Measurements from ENCODE around the gene ALS2CL. TPM values are rescaled to one million over a fixed set of nuclear protein-coding genes. Genes with fewer than 3 reads are reported as not detected.

Gene ALS2CL
- polyA plus RNA-seq, 2 of the 4 experiments (the other 2 are of a cell fraction) = 2.3 to 4.0 TPM

- DNase-seq (ENCODE audit: low read depth in 1 of 2, low spot score in 1 of 2) (peak; percentile 31 to 40), ATAC-seq (peak; percentile 33 to 48; a peak in 3 of 6 replicates), FAIRE-seq (no peak)
- Histone ChIP-seq H3K4me2 (no peak overlapping the region), H3K4me3 (no peak overlapping the region), H3K4me1 (peaks cover 27% of the 10 kb centered on the region), H3K27ac (no peak overlapping the region), H3K9me3 (no peaks in the 10 kb centered on the region)
- 78% methylated on average over 5 of the region's 11 CpGs for WGBS (ENCODE audit: missing lambda C conversion rate)
- no peak for TF ChIP-seq ATOH8 (CRISPR knock-in tag; IDR thresholded peaks at IDR 0.05; ENCODE audit: low read depth)
- TF ChIP-seq CTCF (IDR thresholded peaks at IDR 0.05) = peak; percentile 18; the same call in 1 of the 3 replicates
- POLR2A ChIA-PET = no interaction called here
- CTCF ChIA-PET = no interaction called here
Measured at GRCh38 chr3:46695177-46695961, 1.9 kb upstream of the ALS2CL start.

- H3K4me2 ChIP-seq = no peak overlapping the region
- WGBS (ENCODE audit: missing lambda C conversion rate) = 95% methylated on average over 3 of the region's 3 CpGs
- H3K9me3 ChIP-seq = no peaks in the 10 kb centered on the region
- TF ChIP-seq NR3C1 (IDR thresholded peaks at IDR 0.05) = no peak
- no peak for TF ChIP-seq EP300 (IDR thresholded peaks at IDR 0.05)
- no peak for TF ChIP-seq ATOH8 (CRISPR knock-in tag; IDR thresholded peaks at IDR 0.05; ENCODE audit: low read depth)
- TF ChIP-seq NPAS2 (CRISPR knock-in tag; IDR thresholded peaks at IDR 0.05; ENCODE audit: borderline replicate concordance) = no peak
- TF ChIP-seq EHMT2 (IDR thresholded peaks at IDR 0.05; ENCODE audit: low read depth) = no peak
- TF ChIP-seq CBX2 (IDR thresholded peaks at IDR 0.05; ENCODE audit: borderline replicate concordance, low read depth) = no peak
- no peak for TF ChIP-seq KDM1A (IDR thresholded peaks at IDR 0.05; ENCODE audit: low read depth)
- no peak for TF ChIP-seq FOSB (CRISPR knock-in tag; IDR thresholded peaks at IDR 0.05)
- TF ChIP-seq TFCP2L1 (CRISPR knock-in tag; IDR thresholded peaks at IDR 0.05) = no peak
- TF ChIP-seq USF2 (IDR thresholded peaks at IDR 0.05) = no peak
- TF ChIP-seq FOXS1 (CRISPR knock-in tag; IDR thresholded peaks at IDR 0.05) = no peak
- TF ChIP-seq MAX (IDR thresholded peaks at IDR 0.05) = no peak
- no peak for TF ChIP-seq PHF8 (IDR thresholded peaks at IDR 0.05; ENCODE audit: borderline replicate concordance, low read depth)
- no peak for TF ChIP-seq HOXA7 (CRISPR knock-in tag; IDR thresholded peaks at IDR 0.05)
- TF ChIP-seq CHD2 (IDR thresholded peaks at IDR 0.05; ENCODE audit: low read length, partially characterized antibody) = no peak
- TF ChIP-seq HDAC2 (IDR thresholded peaks at IDR 0.05) = no peak
- no peak for TF ChIP-seq POLR2AphosphoS2 (conservative IDR thresholded peaks at IDR 0.05; ENCODE audit: low read length)
- no peak for TF ChIP-seq CTCF (IDR thresholded peaks at IDR 0.05)
- TF ChIP-seq EHF (CRISPR knock-in tag; IDR thresholded peaks at IDR 0.05) = no peak
- no peak overlapping the region for H3K27ac ChIP-seq
- ChIA-PET POLR2A (no interaction called here), CTCF (no interaction called here)
- DNase-seq (ENCODE audit: low read depth in 1 of 2, low spot score in 1 of 2) (no peak), ATAC-seq (no peak), FAIRE-seq (no peak)
- no peak overlapping the region for H3K4me3 ChIP-seq
- peaks cover 27% of the 10 kb centered on the region for H3K4me1 ChIP-seq
Measured at GRCh38 chr3:46694520-46694919, 1.0 kb upstream of the ALS2CL start.
